Muscle layer of colon (tissue), 2 donors: ENCODE measurements around the gene CATSPER4.

Experiments
- H3K27ac ChIP-seq: one replicate; pipeline ENCODE4 v1.7.0; 2013; ENCODE audit warnings: low read depth, mild to moderate bottlenecking, low read length, moderate library complexity
- H3K27me3 ChIP-seq, 2 donors: one replicate each; pipeline ENCODE4 v1.7.0; 2013; ENCODE audit warnings: low read length in 2 of 2, mild to moderate bottlenecking in 2 of 2; ENCODE audit not compliant: insufficient read depth in 2 of 2, control insufficient read depth in 1 of 2
- H3K36me3 ChIP-seq: one replicate; pipeline ENCODE4 v1.7.0; 2013; ENCODE audit warnings: mild to moderate bottlenecking, low read length; ENCODE audit not compliant: insufficient read depth
- H3K4me1 ChIP-seq: one replicate; pipeline ENCODE4 v1.7.0; 2013; ENCODE audit warnings: mild to moderate bottlenecking, low read length; ENCODE audit not compliant: insufficient read depth
- H3K4me3 ChIP-seq, 2 donors: one replicate each; pipeline ENCODE4 v1.7.0; 2013; ENCODE audit warnings: low read length in 2 of 2, low read depth in 1 of 2, mild to moderate bottlenecking in 1 of 2, moderate library complexity in 1 of 2
- H3K9ac ChIP-seq: one replicate; pipeline ENCODE4 v1.7.0; 2013; ENCODE audit warnings: low read length
- H3K9me3 ChIP-seq: one replicate; pipeline ENCODE4 v1.7.0; 2013; ENCODE audit warnings: mild to moderate bottlenecking, low read length
- donor health status: abdominal sarcoma.
- donor health status: Adenocarcinoma of cecum.

CATSPER4 gene

DNA sequence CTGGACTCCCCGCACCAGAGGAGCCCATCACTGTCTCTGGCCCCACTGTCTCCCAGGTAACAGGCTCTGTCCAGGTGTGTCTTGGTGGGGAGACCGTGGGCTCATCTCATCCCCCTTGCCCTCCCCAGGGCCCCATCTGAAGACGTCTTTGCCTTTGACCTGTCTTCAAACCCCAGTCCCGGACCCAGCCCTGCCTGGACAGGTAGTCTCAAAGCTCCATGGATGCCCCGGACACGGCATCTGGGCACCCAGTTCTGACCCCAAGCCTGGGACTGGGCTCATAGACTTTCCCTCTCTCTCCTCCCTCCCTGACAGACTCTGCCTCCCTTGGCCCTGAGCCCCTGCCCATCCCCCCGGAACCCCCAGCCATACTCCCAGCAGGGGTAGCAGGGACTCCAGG is 6.3 kb upstream of the CATSPER4 start:
- H3K9ac ChIP-seq, result no peak overlapping the region
- H3K27ac ChIP-seq, result no peak overlapping the region
- H3K9me3 ChIP-seq, result no peaks in the 10 kb centered on the region
- no peak overlapping the region for H3K4me3 ChIP-seq
- H3K4me1 ChIP-seq, result no peaks in the 10 kb centered on the region
- no peaks in the 10 kb centered on the region for H3K27me3 ChIP-seq
- H3K36me3 ChIP-seq, result no peaks in the 10 kb centered on the region

DNA sequence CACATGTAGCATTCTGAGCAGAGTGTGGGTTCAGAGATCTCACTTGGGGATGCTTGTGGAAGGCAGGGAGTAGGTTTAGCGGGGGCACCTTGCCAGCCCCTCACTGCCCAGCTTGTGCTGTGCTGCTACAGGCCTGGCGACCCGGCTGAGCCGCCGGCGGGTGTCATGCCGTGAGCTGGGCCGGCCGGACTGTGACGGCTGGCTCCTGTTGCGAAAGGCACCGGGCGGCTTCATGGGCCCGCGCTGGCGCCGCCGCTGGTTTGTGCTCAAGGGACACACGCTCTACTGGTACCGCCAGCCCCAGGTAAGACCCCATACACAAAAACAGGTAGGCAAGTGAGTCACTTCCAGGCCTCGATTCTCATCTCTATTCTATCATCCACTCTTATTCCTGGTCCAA is 5.5 kb upstream of the CATSPER4 start:
- H3K27me3 ChIP-seq, result no peaks in the 10 kb centered on the region
- no peaks in the 10 kb centered on the region for H3K9me3 ChIP-seq
- H3K4me3 ChIP-seq, result no peak overlapping the region
- H3K27ac ChIP-seq, result no peak overlapping the region
- no peaks in the 10 kb centered on the region for H3K4me1 ChIP-seq
- H3K9ac ChIP-seq, result no peak overlapping the region
- no peaks in the 10 kb centered on the region for H3K36me3 ChIP-seq

DNA sequence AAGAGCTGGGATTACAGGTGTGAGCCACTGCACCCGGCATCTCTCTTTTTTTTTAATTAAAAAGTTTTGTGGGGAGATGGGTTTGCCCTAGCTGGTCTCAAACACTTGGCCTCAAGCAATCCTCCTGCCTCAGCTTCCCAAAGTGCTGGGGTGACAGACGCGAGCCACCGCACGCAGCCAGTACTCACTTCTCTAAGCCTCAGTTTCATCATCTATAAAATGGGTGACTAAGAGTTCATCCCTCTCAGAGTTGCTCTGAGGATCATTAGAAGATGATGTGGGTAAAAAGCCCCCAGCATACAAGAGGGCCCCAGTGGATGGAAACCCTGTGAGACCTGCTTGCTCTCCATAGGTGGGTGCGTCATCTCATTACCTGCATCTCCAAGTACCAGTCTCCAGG is 2.5 kb upstream of the CATSPER4 start:
- H3K27me3 ChIP-seq, result no peaks in the 10 kb centered on the region
- no peaks in the 10 kb centered on the region for H3K36me3 ChIP-seq
- no peak overlapping the region for H3K4me3 ChIP-seq
- H3K4me1 ChIP-seq, result no peaks in the 10 kb centered on the region
- no peak overlapping the region for H3K9ac ChIP-seq
- H3K9me3 ChIP-seq, result no peaks in the 10 kb centered on the region
- no peak overlapping the region for H3K27ac ChIP-seq

DNA sequence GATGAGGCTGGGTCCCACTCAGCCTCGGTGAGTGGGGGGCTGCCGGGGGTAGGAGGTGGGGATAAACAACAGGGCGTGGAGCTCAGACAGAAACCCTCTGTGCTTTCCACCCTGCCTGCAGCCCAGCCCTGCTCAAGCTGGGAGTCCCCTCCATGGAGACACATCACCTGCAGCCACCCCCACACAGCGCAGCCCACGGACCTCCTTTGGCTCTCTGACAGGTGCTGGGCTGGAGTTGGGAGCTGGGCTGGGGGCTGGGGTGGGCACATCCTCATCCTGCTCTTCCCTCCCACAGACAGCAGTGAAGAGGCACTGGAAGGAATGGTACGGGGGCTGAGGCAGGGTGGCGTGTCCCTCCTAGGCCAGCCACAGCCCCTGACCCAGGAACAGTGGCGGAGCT is 1.9 kb upstream of the CATSPER4 start:
- H3K4me1 ChIP-seq, result no peaks in the 10 kb centered on the region
- no peak overlapping the region for H3K4me3 ChIP-seq
- H3K9ac ChIP-seq, result no peak overlapping the region
- H3K9me3 ChIP-seq, result no peaks in the 10 kb centered on the region
- no peaks in the 10 kb centered on the region for H3K27me3 ChIP-seq
- no peak overlapping the region for H3K27ac ChIP-seq
- no peaks in the 10 kb centered on the region for H3K36me3 ChIP-seq

DNA sequence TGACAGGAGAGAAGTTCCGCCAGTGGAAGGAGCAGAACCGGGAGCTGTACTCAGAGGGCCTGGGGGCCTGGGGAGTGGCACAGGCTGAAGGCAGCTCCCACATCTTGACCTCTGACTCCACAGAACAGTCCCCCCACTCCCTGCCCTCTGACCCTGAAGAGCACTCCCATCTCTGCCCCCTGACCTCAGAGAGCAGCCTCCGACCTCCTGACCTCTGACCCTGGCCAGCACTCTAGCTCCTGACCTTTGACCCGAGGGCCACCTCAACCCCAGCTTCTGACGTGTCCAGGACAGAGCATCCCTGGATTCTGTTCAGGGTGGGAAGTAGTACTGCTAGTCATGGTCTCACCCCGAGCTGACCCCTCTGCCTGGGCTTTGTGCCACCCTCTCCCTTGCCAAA is 1.1 kb upstream of the CATSPER4 start:
- Histone ChIP-seq H3K9me3 (no peaks in the 10 kb centered on the region), H3K4me3 (no peak overlapping the region), H3K4me1 (no peaks in the 10 kb centered on the region), H3K27ac (no peak overlapping the region), H3K27me3 (no peaks in the 10 kb centered on the region), H3K36me3 (no peaks in the 10 kb centered on the region), H3K9ac (no peak overlapping the region)

DNA sequence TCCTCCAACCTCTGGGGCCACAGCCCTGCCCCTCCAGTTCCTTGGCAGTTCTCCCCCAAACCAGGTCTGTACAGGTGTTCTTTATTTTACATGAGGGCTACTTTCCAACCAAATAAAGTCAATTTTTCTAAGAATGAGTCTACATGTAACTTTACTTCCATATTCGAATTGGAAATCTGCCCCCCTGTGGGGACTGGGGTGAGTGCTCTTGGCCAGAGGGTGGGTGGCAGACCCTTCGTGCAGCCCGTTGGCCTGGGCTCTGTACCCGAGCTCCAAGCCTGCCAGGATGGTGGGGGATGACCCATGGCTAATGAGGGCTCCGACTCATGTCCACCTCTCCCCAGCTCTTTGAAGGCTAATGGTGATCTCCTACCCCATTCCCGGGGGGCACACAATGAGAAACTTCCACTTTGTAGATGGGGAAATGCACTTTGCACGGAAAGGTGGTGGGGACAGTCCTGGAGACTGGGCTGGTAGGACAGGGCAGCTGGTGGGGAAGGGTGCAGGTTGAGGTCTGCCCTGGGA is 589 bp upstream of the CATSPER4 start:
- no peaks in the 10 kb centered on the region for H3K4me1 ChIP-seq
- no peaks in the 10 kb centered on the region for H3K9me3 ChIP-seq
- H3K36me3 ChIP-seq, result no peaks in the 10 kb centered on the region
- H3K9ac ChIP-seq, result no peak overlapping the region
- no peak overlapping the region for H3K27ac ChIP-seq
- H3K27me3 ChIP-seq, result no peaks in the 10 kb centered on the region
- H3K4me3 ChIP-seq, result no peak overlapping the region

DNA sequence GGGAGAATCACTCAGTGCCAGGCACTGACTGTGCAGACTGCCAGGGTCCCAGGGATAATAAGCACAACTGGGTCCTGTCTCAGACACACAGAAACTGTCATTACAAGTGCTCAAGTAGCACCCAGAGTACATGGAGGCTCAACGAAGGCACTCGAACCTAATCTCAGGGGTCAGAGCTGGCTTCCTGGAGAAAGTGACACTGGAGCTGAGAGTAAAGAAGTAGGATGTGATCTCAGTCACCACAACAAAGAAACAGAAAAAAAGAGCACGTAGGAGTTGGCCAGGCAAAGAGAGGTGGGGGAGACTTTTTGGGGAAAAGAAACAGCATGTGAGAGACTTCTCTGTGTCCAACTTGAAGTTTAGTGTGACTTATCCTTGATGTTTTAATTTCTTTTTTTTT is 1.3 kb downstream of the CATSPER4 start:
- Histone ChIP-seq H3K27me3 (no peaks in the 10 kb centered on the region), H3K9ac (no peak overlapping the region), H3K9me3 (no peaks in the 10 kb centered on the region), H3K4me3 (no peak overlapping the region), H3K27ac (no peak overlapping the region), H3K4me1 (no peaks in the 10 kb centered on the region), H3K36me3 (no peaks in the 10 kb centered on the region)

DNA sequence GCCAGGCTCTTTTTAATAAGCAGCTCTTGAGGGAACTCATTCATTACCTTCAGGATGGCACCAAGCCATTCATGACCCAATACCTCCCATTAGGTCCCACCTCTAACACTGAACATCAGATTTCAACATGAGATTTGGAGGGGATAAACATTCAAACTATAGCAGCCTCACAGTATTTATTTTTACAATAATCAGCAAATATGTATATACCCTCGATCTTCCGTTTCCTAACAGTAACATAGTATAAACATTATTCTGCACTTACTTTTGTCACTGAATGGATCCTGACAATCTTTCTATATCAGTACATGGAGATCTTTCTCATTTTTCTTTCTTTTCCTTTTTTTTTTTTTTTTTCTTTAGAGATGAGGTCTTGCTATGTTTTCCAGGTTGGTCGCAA is 5.4 kb downstream of the CATSPER4 start:
- Histone ChIP-seq H3K36me3 (no peaks in the 10 kb centered on the region), H3K4me3 (no peak overlapping the region), H3K27ac (no peak overlapping the region), H3K9ac (no peak overlapping the region), H3K4me1 (no peaks in the 10 kb centered on the region), H3K9me3 (no peaks in the 10 kb centered on the region), H3K27me3 (no peaks in the 10 kb centered on the region)

DNA sequence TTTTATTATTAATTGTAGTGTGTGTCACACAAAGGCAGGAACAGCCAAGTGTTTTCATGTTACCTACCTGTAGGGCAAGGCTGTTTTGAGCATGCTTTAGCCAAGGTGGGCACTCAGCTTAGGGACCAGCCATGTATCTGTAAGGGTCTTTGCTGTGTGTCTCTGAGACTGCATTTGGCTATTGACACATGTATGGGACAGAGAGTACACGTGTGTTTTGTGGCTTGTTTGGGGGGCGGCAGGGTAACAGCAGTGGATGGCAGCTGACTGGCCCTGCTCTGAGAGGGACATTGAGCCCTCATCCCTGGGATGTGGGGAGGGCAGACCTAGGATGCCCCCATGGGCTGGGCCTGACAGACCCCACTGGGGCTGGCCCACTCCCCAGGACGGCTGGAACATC is 6.9 kb downstream of the CATSPER4 start:
- no peaks in the 10 kb centered on the region for H3K9me3 ChIP-seq
- H3K9ac ChIP-seq, result no peak overlapping the region
- H3K36me3 ChIP-seq, result no peaks in the 10 kb centered on the region
- H3K4me3 ChIP-seq, result no peak overlapping the region
- H3K27ac ChIP-seq, result no peak overlapping the region
- no peaks in the 10 kb centered on the region for H3K27me3 ChIP-seq
- H3K4me1 ChIP-seq, result no peaks in the 10 kb centered on the region

DNA sequence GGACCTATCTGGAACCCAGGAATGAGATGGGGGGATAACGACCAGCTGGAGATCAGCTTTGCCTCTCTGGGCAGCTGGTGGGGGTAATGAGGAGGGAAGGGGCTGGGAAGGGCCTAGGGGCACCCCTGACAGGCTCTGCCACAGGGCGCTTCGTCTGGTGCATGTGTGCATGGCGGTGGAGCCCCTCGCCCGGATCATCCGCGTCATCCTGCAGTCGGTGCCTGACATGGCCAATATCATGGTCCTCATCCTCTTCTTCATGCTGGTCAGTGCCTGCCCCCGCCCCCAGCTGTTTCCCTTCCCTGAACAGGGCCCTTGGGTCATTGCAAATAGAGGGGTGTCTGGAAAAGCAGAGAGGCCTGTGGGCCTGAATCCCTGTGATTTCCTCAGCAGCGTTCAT is 7.4 kb downstream of the CATSPER4 start:
- H3K36me3 ChIP-seq, result no peaks in the 10 kb centered on the region
- no peak overlapping the region for H3K9ac ChIP-seq
- no peak overlapping the region for H3K4me3 ChIP-seq
- H3K9me3 ChIP-seq, result no peaks in the 10 kb centered on the region
- H3K4me1 ChIP-seq, result no peaks in the 10 kb centered on the region
- peaks cover 0 to under 1% of the 10 kb centered on the region in 2 donors for H3K27me3 ChIP-seq
- no peak overlapping the region for H3K27ac ChIP-seq

DNA sequence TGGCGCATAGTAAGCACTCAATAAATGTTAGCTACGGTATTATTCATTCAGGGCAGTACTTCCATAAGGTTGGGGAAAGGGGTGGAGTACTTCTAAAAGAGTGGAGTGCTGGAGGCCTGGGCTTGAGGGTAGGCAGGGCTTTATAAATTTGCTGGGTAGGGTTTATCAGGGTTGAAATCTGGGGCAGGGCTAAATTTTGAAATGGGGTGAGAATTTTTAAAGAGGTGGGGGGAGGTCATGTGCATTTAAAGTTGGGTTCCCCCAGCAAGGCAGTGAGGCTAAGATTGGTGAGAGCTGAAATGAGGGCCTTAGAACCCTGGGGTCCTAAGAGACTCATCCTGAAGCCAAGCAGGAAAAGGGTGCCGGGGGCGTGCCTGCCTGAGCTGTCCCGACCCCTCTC is 10.0 kb downstream of the CATSPER4 start:
- Histone ChIP-seq H3K4me3 (no peak overlapping the region), H3K27me3 (peaks cover 0 to 4% of the 10 kb centered on the region in 2 donors), H3K27ac (no peak overlapping the region), H3K36me3 (no peaks in the 10 kb centered on the region), H3K4me1 (no peaks in the 10 kb centered on the region), H3K9ac (no peak overlapping the region), H3K9me3 (no peaks in the 10 kb centered on the region)

DNA sequence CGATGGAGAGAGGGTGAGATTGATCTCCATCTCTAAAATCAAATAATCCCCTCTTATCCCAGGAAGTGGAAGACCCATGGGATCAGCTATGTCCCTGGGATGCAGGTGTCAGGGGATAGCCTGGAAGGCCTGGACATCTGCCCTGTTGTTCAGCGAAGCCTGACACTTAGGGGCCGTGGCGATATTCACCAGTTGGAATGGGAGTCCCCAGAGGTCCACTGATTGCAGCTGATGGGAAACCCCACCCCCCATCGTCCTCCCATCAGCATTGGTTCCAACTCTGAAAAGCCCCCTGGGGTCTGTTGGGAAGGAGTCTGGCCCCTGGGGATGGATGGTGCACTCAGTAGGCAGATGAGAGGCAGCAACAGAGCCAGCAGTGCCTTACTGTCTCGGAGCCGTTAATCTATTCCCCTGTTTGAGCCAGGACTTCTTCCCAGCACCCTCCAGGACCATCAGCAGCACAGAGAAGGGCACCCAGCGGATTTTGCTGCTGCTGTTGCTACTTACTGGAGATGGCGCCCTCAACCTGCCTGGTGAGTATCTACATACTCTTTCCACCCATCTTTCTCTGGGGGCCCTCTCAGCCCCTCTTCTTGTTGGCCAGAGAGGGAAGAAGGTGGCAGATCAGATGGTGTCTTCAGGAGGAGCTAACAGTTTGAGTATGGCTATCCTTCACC is 13.4 kb downstream of the CATSPER4 start:
- H3K4me3 ChIP-seq, result no peak overlapping the region
- no peak overlapping the region for H3K9ac ChIP-seq
- H3K27ac ChIP-seq, result no peak overlapping the region
- H3K4me1 ChIP-seq, result no peaks in the 10 kb centered on the region
- H3K9me3 ChIP-seq, result no peaks in the 10 kb centered on the region
- H3K27me3 ChIP-seq, result peaks cover 0 to 4% of the 10 kb centered on the region in 2 donors
- no peaks in the 10 kb centered on the region for H3K36me3 ChIP-seq
